CD14-positive monocyte (primary cell): ENCODE measurements around the gene FRAS1. TPM values are rescaled to one million over a fixed set of nuclear protein-coding genes. Genes with fewer than 3 reads are reported as not detected.

Experiments
- DNase-seq, 3 donors: peaks; one replicate each; pipeline ENCODE4 v3.0.0-alpha.2; 2011 to 2022
- H2AFZ ChIP-seq: 2 replicates; pipeline ENCODE4 v1.6.0; 2012; ENCODE audit warnings: mild to moderate bottlenecking, low read depth, low read length, inconsistent platforms; ENCODE audit not compliant: insufficient read depth, poor library complexity, severe bottlenecking
- H3K27ac ChIP-seq, 2 donors: 1 replicate in 1 of 2; 2 replicates in 1 of 2; pipeline ENCODE4 v1.5.1; 2012 to 2013; ENCODE audit warnings: low read length in 2 of 2, control low read depth in 1 of 2, inconsistent platforms in 1 of 2, low read depth in 1 of 2, mild to moderate bottlenecking in 1 of 2
- H3K27me3 ChIP-seq, 2 donors: one replicate each; pipeline versions ENCODE4 v1.6.0 to v1.6.1; 2011 to 2013; ENCODE audit warnings: low read length in 2 of 2; ENCODE audit not compliant: control insufficient read depth in 2 of 2, insufficient read depth in 2 of 2
- H3K36me3 ChIP-seq, 2 donors: replicated peaks in 1 of 2; 1 replicate in 1 of 2; 2 replicates in 1 of 2; pipeline versions ENCODE4 v1.5.1 to v1.6.1; 2012 to 2013; ENCODE audit warnings: low read length in 2 of 2, control low read depth in 1 of 2, inconsistent platforms in 1 of 2, mild to moderate bottlenecking in 1 of 2; ENCODE audit not compliant: insufficient read depth in 2 of 2, control insufficient read depth in 1 of 2
- H3K4me1 ChIP-seq, 2 donors: 1 replicate in 1 of 2; 2 replicates in 1 of 2; pipeline versions ENCODE4 v1.5.1 to v1.6.1; 2012 to 2013; ENCODE audit warnings: low read length in 2 of 2, control low read depth in 1 of 2, inconsistent platforms in 1 of 2, mild to moderate bottlenecking in 1 of 2, moderate library complexity in 1 of 2; ENCODE audit not compliant: insufficient read depth in 2 of 2, control insufficient read depth in 1 of 2
- H3K4me2 ChIP-seq: replicated peaks from 2 replicates; pipeline ENCODE3; 2012; ENCODE audit warnings: low read length, moderate library complexity, mild to moderate bottlenecking; ENCODE audit not compliant: poor library complexity, severe bottlenecking; ENCODE audit errors: extremely low read depth
- H3K4me3 ChIP-seq, 3 experiments: fragments of 200-600 bp in 1 of 3; sonication (generic) in 1 of 3; replicated peaks in 1 of 3; 1 replicate in 2 of 3; 2 replicates in 1 of 3; pipeline ENCODE4 v1.5.1; 2011 to 2013; ENCODE audit warnings: low read length in 3 of 3, mild to moderate bottlenecking in 3 of 3, control low read depth in 2 of 3, low read depth in 2 of 3, inconsistent platforms in 1 of 3, moderate library complexity in 1 of 3
- H3K79me2 ChIP-seq: 2 replicates; pipeline ENCODE4 v1.6.0; 2012; ENCODE audit warnings: mild to moderate bottlenecking, control low read depth, inconsistent platforms, low read length, moderate library complexity; ENCODE audit not compliant: insufficient read depth
- H3K9ac ChIP-seq: 2 replicates; pipeline ENCODE4 v1.6.0; 2017; ENCODE audit warnings: low read length, mild to moderate bottlenecking; ENCODE audit not compliant: insufficient read depth, poor library complexity, severe bottlenecking
- H3K9me3 ChIP-seq, 2 donors: replicated peaks in 1 of 2; 1 replicate in 1 of 2; 2 replicates in 1 of 2; pipeline versions ENCODE4 v1.5.1 to v1.6.1; 2012 to 2013; ENCODE audit warnings: low read length in 2 of 2, control low read depth in 1 of 2; ENCODE audit not compliant: control insufficient read depth in 1 of 2, insufficient read depth in 1 of 2
- H4K20me1 ChIP-seq: 2 replicates; pipeline ENCODE4 v1.6.0; 2012; ENCODE audit warnings: mild to moderate bottlenecking, low read length, control low read depth, moderate library complexity; ENCODE audit not compliant: insufficient read depth
- H3K27ac Mint-ChIP-seq, 7 donors: one replicate each; pipeline ENCODE4 v1.8.0; 2020; ENCODE audit warnings: mild to moderate bottlenecking in 7 of 7, mixed read lengths in 7 of 7, moderate library complexity in 6 of 7, inconsistent platforms in 2 of 7
- H3K27me3 Mint-ChIP-seq, 3 donors: one replicate each; pipeline ENCODE4 v1.8.0; 2021 to 2022; ENCODE audit warnings: low read depth in 3 of 3, mild to moderate bottlenecking in 3 of 3, mixed read lengths in 3 of 3, moderate library complexity in 3 of 3, inconsistent platforms in 1 of 3
- H3K36me3 Mint-ChIP-seq, 2 donors: one replicate each; pipeline ENCODE4 v1.8.0; 2020; ENCODE audit warnings: mixed read lengths in 2 of 2, inconsistent platforms in 1 of 2, mild to moderate bottlenecking in 1 of 2
- H3K4me1 Mint-ChIP-seq: one replicate; pipeline ENCODE4 v1.8.0; 2020; ENCODE audit warnings: mild to moderate bottlenecking, mixed read lengths
- H3K4me3 Mint-ChIP-seq, 2 donors: one replicate each; pipeline ENCODE4 v1.8.0; 2020; ENCODE audit warnings: mild to moderate bottlenecking in 2 of 2, mixed read lengths in 2 of 2, moderate library complexity in 1 of 2
- H3K9me3 Mint-ChIP-seq, 7 donors: one replicate each; pipeline ENCODE4 v1.8.0; 2020 to 2022; ENCODE audit warnings: mixed read lengths in 7 of 7, mild to moderate bottlenecking in 6 of 7, moderate library complexity in 6 of 7, inconsistent platforms in 2 of 7
- WGBS: methylation state at CpG from one replicate; pipeline ENCODE4 v1.1.5; 2013; ENCODE audit warnings: missing lambda C conversion rate; ENCODE audit not compliant: insufficient coverage; 5-methylcytosine and 5-hydroxymethylcytosine counted together
- intact Hi-C, 2 donors: fragments of 100-400 bp; cut with micrococcal nuclease; formaldehyde crosslinking; loops; one replicate each; pipeline versions ENCODE4 v1.15.0 to v1.15.1; 2023
- polyA plus RNA-seq, 3 donors: library from polyadenylated mRNA; depleted of rRNA in 1 of 3; unstranded in 2 of 3; stranded (reverse) in 1 of 3; fragments of 300-500 nt in 2 of 3; fragments of >200 nt in 1 of 3; fragmentation: Illumina TruSeq in 2 of 3; gene quantifications; 1 replicate in 2 of 3; 2 replicates in 1 of 3; pipeline ENCODE4 v1.2.3, GENCODE V29; 2012 to 2021
- TF ChIP-seq, protein P1 (sequence below): fragments of 200-600 bp; IDR thresholded peaks from one replicate; pipeline ENCODE4 v1.8.0; 2022; ENCODE audit warnings: antibody characterized with exemption, mild to moderate bottlenecking

FRAS1 gene
- polyA plus RNA-seq, 3 donors, result not detected

DNA sequence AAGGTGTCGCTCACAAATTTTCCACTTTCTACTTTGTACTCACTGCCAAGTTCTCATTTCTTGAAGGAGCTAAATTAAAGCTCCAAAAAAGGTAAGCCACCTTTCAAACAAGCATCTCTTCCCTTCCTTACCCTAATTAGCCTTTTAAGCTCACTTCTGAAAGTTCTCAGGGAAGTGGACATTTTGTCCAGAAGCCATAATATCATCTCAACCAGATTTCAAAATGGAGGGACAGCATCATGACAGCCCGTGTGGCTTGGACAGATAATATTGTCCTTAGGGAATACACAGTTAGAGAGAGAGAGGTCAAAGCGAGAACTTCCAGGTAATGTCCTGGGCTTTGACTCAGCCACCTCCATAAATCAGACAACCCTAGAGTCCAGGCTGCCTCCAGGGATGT, 400.6 kb downstream of the FRAS1 start:
- H3K4me3 ChIP-seq, result no peak overlapping the region
- no peaks in the 10 kb centered on the region for H3K79me2 ChIP-seq
- Mint-ChIP-seq H3K4me3 (no peak overlapping the region), H3K36me3 (no peaks in the 10 kb centered on the region), H3K27me3 (no peaks in the 10 kb centered on the region), H3K27ac (no peak overlapping the region), H3K4me1 (no peaks in the 10 kb centered on the region), H3K9me3 (peaks cover 0 to 3% (median 0%) of the 10 kb centered on the region in 7 donors)
- H2AFZ ChIP-seq, result no peak overlapping the region
- intact Hi-C loops, result no loop called here
- no peaks in the 10 kb centered on the region for H4K20me1 ChIP-seq
- no peak for DNase-seq
- H3K27ac ChIP-seq, result no peak overlapping the region
- H3K27me3 ChIP-seq, result no peaks in the 10 kb centered on the region
- no peaks in the 10 kb centered on the region for H3K4me1 ChIP-seq
- H3K9ac ChIP-seq, result no peak overlapping the region
- no peaks in the 10 kb centered on the region for H3K36me3 ChIP-seq
- no peaks in the 10 kb centered on the region for H3K9me3 ChIP-seq
- H3K4me2 ChIP-seq, result no peak overlapping the region
- TF ChIP-seq, protein P1, sequence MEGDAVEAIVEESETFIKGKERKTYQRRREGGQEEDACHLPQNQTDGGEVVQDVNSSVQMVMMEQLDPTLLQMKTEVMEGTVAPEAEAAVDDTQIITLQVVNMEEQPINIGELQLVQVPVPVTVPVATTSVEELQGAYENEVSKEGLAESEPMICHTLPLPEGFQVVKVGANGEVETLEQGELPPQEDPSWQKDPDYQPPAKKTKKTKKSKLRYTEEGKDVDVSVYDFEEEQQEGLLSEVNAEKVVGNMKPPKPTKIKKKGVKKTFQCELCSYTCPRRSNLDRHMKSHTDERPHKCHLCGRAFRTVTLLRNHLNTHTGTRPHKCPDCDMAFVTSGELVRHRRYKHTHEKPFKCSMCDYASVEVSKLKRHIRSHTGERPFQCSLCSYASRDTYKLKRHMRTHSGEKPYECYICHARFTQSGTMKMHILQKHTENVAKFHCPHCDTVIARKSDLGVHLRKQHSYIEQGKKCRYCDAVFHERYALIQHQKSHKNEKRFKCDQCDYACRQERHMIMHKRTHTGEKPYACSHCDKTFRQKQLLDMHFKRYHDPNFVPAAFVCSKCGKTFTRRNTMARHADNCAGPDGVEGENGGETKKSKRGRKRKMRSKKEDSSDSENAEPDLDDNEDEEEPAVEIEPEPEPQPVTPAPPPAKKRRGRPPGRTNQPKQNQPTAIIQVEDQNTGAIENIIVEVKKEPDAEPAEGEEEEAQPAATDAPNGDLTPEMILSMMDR, result no peak
- no CpG with 5 or more reads among the region's 3 CpGs for WGBS

GRCh38 chr4:78459327-78459726, 402.2 kb downstream of the FRAS1 start:
- Mint-ChIP-seq H3K4me1 (no peaks in the 10 kb centered on the region), H3K27me3 (peaks cover 0 to 1% (median 0%) of the 10 kb centered on the region in 3 donors), H3K27ac (no peak overlapping the region), H3K36me3 (no peaks in the 10 kb centered on the region), H3K9me3 (peaks cover 0 to 3% (median 0%) of the 10 kb centered on the region in 7 donors), H3K4me3 (no peak overlapping the region)
- H3K4me3 ChIP-seq, result no peak overlapping the region
- H3K79me2 ChIP-seq, result no peaks in the 10 kb centered on the region
- H3K4me1 ChIP-seq, result no peaks in the 10 kb centered on the region
- no peak for DNase-seq
- H4K20me1 ChIP-seq, result no peaks in the 10 kb centered on the region
- TF ChIP-seq, protein P1, result no peak
- H3K9me3 ChIP-seq, result no peaks in the 10 kb centered on the region
- H3K4me2 ChIP-seq, result no peak overlapping the region
- H3K27ac ChIP-seq, result no peak overlapping the region
- no peak overlapping the region for H2AFZ ChIP-seq
- H3K27me3 ChIP-seq, result no peaks in the 10 kb centered on the region
- no peak overlapping the region for H3K9ac ChIP-seq
- intact Hi-C loops, result no loop called here
- H3K36me3 ChIP-seq, result no peaks in the 10 kb centered on the region
